Uterus (tissue), 4 donors: ENCODE data around the gene EIF2A. TPM values are rescaled to one million over a fixed set of nuclear protein-coding genes. Genes with fewer than 3 reads are reported as not detected.

ENCODE experiments used
- DNase-seq, 2 donors: peaks; one replicate each; pipeline ENCODE4 v3.0.0-alpha.2; 2019 to 2020
- H3K27ac ChIP-seq, 2 donors: fragments of 200-600 bp; sonication (generic); 1 replicate in 1 of 2; 2 replicates in 1 of 2; pipeline ENCODE4 v1.5.1; 2016 to 2018
- H3K27me3 ChIP-seq, 2 donors: fragments of 200-600 bp; sonication (generic); one replicate each; pipeline ENCODE4 v1.5.1; 2018 to 2019; ENCODE audit warnings: control low read depth in 1 of 2
- H3K36me3 ChIP-seq, 2 donors: fragments of 200-600 bp; sonication (generic); one replicate each; pipeline ENCODE4 v1.5.1; 2019; ENCODE audit warnings: control low read depth in 1 of 2
- H3K4me1 ChIP-seq, 2 donors: fragments of 200-600 bp; sonication (generic); one replicate each; pipeline ENCODE4 v1.5.1; 2018 to 2019; ENCODE audit warnings: control low read depth in 1 of 2
- H3K4me3 ChIP-seq, 2 donors: fragments of 200-600 bp; sonication (generic); 1 replicate in 1 of 2; 2 replicates in 1 of 2; pipeline ENCODE4 v1.5.1; 2018 to 2019; ENCODE audit warnings: mild to moderate bottlenecking in 1 of 2
- H3K9me3 ChIP-seq, 2 donors: fragments of 200-600 bp; sonication (generic); one replicate each; pipeline ENCODE4 v1.5.1; 2019; ENCODE audit warnings: control low read depth in 1 of 2
- CTCF ChIP-seq, 4 experiments: fragments of 200-600 bp in 2 of 4; fragments of 450-650 bp in 2 of 4; sonication (generic) in 2 of 4; IDR thresholded peaks; one replicate each; pipeline ENCODE4 v1.5.1; 2016 to 2019; ENCODE audit warnings: antibody characterized with exemption in 4 of 4, mild to moderate bottlenecking in 2 of 4, moderate library complexity in 1 of 4
- POLR2A ChIP-seq, 2 donors: fragments of 450-650 bp; IDR thresholded peaks; one replicate each; pipeline ENCODE4 v1.6.1; 2016; ENCODE audit warnings: antibody characterized with exemption in 2 of 2, mild to moderate bottlenecking in 1 of 2, moderate library complexity in 1 of 2
- intact Hi-C: fragments of 100-400 bp; cut with DNase I; formaldehyde crosslinking; loops from one replicate; pipeline ENCODE4 v1.15.1; 2023; ENCODE audit warnings: low total_unique reads
- total RNA-seq, 4 donors: library from RNA; depleted of rRNA in 3 of 4; stranded (reverse); fragments of >200 nt in 3 of 4; gene quantifications; one replicate each; pipeline versions ENCODE4 v1.1.0 to v1.2.4, GENCODE V29; 2014 to 2023
- donor health status: DM: yes; HTN: yes; CAD: no.

The EIF2A gene
- total RNA-seq, 4 donors from 2014 or later = 112 to 266 (median 187) TPM

GRCh38 chr3:150543128-150543527 is 3.5 kb upstream of the EIF2A start:
- H3K36me3 ChIP-seq = no peaks in the 10 kb centered on the region
- no peak for TF ChIP-seq CTCF (IDR thresholded peaks at IDR 0.05)
- H3K4me1 ChIP-seq = peaks cover 0 to 4% of the 10 kb centered on the region in 2 donors
- intact Hi-C loops = no loop called here
- H3K9me3 ChIP-seq = no peaks in the 10 kb centered on the region
- H3K27ac ChIP-seq = no peak overlapping the region
- no peak for DNase-seq
- no peak overlapping the region for H3K4me3 ChIP-seq
- H3K27me3 ChIP-seq = no peaks in the 10 kb centered on the region

DNA sequence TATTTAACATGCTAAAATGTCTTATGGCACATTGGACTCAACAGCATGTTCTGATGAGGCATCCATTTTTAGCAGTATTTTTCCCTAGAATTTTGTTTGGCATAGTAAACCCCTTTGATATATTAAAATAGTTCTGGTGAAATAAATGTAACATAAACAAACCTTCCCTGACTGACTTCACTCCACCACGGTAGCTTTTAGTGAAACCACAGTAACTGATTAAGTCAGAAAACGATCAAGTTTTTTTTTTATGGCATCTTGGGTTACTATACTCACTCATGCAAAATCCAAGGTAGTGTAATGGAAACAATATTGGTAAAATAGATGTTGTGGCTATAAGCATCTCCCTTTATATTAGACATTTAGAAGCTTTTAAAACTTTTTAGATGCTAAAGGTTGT is 3.1 kb upstream of the EIF2A start:
- no peak overlapping the region for H3K27ac ChIP-seq
- intact Hi-C loops = no loop called here

DNA sequence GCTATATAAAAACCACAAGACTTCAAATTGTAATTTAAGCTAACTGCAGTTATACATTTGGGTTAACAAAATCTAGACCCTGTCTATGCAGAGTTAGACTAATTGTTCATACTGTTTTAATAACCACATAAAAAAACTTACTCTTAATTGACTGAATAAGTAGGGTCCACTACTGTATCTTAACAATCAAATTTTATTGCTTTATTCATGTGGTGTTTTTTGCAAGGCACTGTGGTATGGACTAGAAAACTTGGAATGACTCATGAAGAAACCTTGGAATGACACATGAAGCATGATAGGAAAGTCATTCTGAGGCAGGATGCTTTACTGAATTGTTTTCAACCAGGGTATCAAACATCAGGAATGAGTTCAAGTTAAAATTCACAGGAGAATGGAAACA is 2.5 kb upstream of the EIF2A start:
- H3K27me3 ChIP-seq = no peaks in the 10 kb centered on the region
- peaks cover 0 to 4% of the 10 kb centered on the region in 2 donors for H3K4me1 ChIP-seq
- no peaks in the 10 kb centered on the region for H3K9me3 ChIP-seq
- H3K4me3 ChIP-seq = no peak overlapping the region
- no peak overlapping the region for H3K27ac ChIP-seq
- DNase-seq = no peak
- intact Hi-C loops = no loop called here
- H3K36me3 ChIP-seq = no peaks in the 10 kb centered on the region
- no peak for TF ChIP-seq CTCF (IDR thresholded peaks at IDR 0.05)
- no peak for TF ChIP-seq POLR2A (IDR thresholded peaks at IDR 0.05)

More for the DNA sequence above, 3.1 kb upstream of the EIF2A start:
- no peak overlapping the region for H3K4me3 ChIP-seq
- no peak for TF ChIP-seq CTCF (IDR thresholded peaks at IDR 0.05)
- no peaks in the 10 kb centered on the region for H3K9me3 ChIP-seq
- peaks cover 0 to 4% of the 10 kb centered on the region in 2 donors for H3K4me1 ChIP-seq
- DNase-seq = no peak
- H3K36me3 ChIP-seq = no peaks in the 10 kb centered on the region
- no peaks in the 10 kb centered on the region for H3K27me3 ChIP-seq

DNA sequence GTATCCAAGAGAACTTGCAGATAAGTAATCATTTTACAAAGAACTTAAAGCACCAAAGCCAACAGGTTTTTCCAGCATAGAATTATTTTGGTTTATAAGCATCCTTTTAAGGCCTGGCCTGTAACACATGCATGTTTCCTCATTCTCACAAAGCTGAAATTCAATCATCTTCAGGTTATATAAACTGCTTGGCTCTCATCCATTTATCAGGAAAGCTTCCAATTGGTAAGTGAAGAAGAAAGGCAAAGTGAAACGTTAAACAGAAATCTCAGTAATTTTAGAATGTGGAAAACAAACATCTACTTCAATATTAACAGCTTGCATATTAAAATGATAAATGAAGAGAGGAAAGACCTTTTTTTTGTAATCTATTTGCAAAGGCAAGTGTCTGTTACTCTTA is 1.9 kb upstream of the EIF2A start:
- Histone ChIP-seq H3K4me3 (peak overlapping the region; percentile 86 to 96), H3K4me1 (peaks cover 0 to 4% of the 10 kb centered on the region in 2 donors), H3K27ac (peak overlapping the region; percentile 97 to 99), H3K27me3 (no peaks in the 10 kb centered on the region), H3K36me3 (no peaks in the 10 kb centered on the region), H3K9me3 (no peaks in the 10 kb centered on the region)
- no peak for TF ChIP-seq POLR2A (IDR thresholded peaks at IDR 0.05)
- TF ChIP-seq CTCF (IDR thresholded peaks at IDR 0.05) = no peak
- intact Hi-C loops = no loop called here
- DNase-seq = no peak

DNA sequence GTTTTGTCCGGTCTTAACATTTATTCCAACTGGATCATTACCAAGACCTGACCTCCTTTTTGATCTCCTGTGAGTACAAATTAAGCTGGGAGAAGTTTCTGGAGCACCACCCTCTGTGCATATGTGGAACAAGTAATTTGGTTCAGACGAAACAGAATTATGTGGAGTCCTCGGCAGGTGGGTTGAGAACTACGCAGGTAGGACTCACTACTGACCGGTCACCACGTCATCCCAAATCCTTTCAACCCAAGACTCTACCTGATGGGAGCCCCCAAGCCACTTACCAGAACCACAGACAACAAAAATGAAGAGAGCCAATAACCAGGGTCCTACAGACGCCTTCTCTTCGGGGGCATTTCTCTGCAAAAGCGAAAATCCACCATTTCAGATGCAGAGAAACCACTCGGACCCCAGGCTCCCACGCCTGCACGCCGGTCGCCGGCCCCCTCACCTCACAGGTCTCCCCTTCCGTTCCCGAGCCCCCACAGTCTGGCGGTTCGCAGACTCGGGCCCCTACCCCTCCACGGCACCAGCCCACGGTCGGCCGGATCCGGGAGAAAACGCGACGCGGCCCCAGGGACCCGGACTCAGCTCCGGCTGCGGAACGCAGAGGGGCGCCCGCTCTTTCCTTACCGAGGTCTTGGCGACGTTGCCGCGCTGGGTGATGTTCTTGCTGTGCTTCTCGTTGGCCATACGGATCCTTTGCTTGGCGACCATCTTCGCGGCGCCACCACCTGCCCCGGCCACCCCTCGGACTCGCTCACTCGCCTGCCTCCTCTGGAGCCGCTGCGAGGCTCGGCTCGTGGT is 965 bp upstream of the EIF2A start:
- Histone ChIP-seq H3K4me3 (peak overlapping the region; percentile 86 to 96), H3K27me3 (no peaks in the 10 kb centered on the region), H3K27ac (peak overlapping the region; percentile 97 to 99), H3K4me1 (peaks cover 0 to 4% of the 10 kb centered on the region in 2 donors), H3K9me3 (no peaks in the 10 kb centered on the region), H3K36me3 (no peaks in the 10 kb centered on the region)
- TF ChIP-seq POLR2A (IDR thresholded peaks at IDR 0.05) (no peak), CTCF (IDR thresholded peaks at IDR 0.05) (no peak)
- intact Hi-C loops = no loop called here
- peak in 1 of 2 donors; percentile 40 for DNase-seq
